H1 (cell line): Measurements from ENCODE around the gene C16orf95. TPM values are rescaled to one million over a fixed set of nuclear protein-coding genes. Genes with fewer than 3 reads are reported as not detected.

ENCODE experiments used
- CTCF ChIA-PET: fragments of 300-600 bp; sonication (Branson Sonifier 250); formaldehyde crosslinking; loops from one replicate; lab custom pipeline; 2021; ENCODE audit not compliant: partially characterized antibody; lab: Charles Lee
- POLR2A ChIA-PET: fragments of 300-600 bp; sonication (Branson Sonifier 250); formaldehyde crosslinking; loops from one replicate; lab custom pipeline; 2021; ENCODE audit warnings: inconsistent platforms; ENCODE audit not compliant: partially characterized antibody; lab: Charles Lee
- DNase-seq, 2 experiments: peaks; one replicate each; pipeline versions ENCODE4 v3.0.0 to v3.0.0-alpha.2; 2010 to 2022; ENCODE audit warnings: low spot score in 2 of 2, low read depth in 1 of 2, mixed read lengths in 1 of 2
- FAIRE-seq: peaks from 2 replicates; lab custom pipeline; 2011; peaks lifted over from hg19 to GRCh38; lab: Jason Lieb, UNC
- H2AFZ ChIP-seq: 2 replicates; pipeline ENCODE4 v1.8.1; 2012; ENCODE audit warnings: low read length, inconsistent platforms
- H2AK5ac ChIP-seq: 2 replicates; pipeline ENCODE4 v1.6.1; 2013; ENCODE audit warnings: low read depth, low read length
- H2BK120ac ChIP-seq: replicated peaks from 2 replicates; pipeline ENCODE3; 2013; ENCODE audit warnings: low read depth, low read length, inconsistent platforms
- H2BK12ac ChIP-seq: 2 replicates; pipeline ENCODE4 v1.6.1; 2013; ENCODE audit warnings: low read depth, low read length
- H2BK15ac ChIP-seq: 2 replicates; pipeline ENCODE4 v1.6.1; 2013; ENCODE audit warnings: low read length
- H2BK20ac ChIP-seq: 2 replicates; pipeline ENCODE4 v1.6.1; 2013; ENCODE audit warnings: low read length
- H2BK5ac ChIP-seq: 2 replicates; pipeline ENCODE4 v1.6.1; 2013; ENCODE audit warnings: low read depth, low read length
- H3K14ac ChIP-seq: 2 replicates; pipeline ENCODE4 v1.6.1; 2013; ENCODE audit warnings: inconsistent platforms; ENCODE audit not compliant: insufficient read length
- H3K18ac ChIP-seq: 2 replicates; pipeline ENCODE4 v1.6.1; 2013; ENCODE audit warnings: low read length; ENCODE audit errors: extremely low read depth
- H3K23ac ChIP-seq: 2 replicates; pipeline ENCODE4 v1.6.1; 2013; ENCODE audit warnings: inconsistent platforms; ENCODE audit not compliant: insufficient read length
- H3K23me2 ChIP-seq: 2 replicates; pipeline ENCODE4 v1.6.1; 2013; ENCODE audit warnings: low read depth, low read length
- H3K27ac ChIP-seq: 2 replicates; pipeline ENCODE4 v1.6.1; 2011; ENCODE audit warnings: low read depth, low read length, inconsistent platforms
- H3K27me3 ChIP-seq, 4 experiments: replicated peaks in 1 of 4; 1 replicate in 1 of 4; 2 replicates in 3 of 4; pipeline versions ENCODE4 v1.6.1 to v1.8.1; 2011 to 2013; ENCODE audit warnings: low read length in 3 of 4, mild to moderate bottlenecking in 3 of 4, inconsistent platforms in 2 of 4, mixed read lengths in 2 of 4, moderate library complexity in 1 of 4; ENCODE audit not compliant: control insufficient read depth in 3 of 4, insufficient read depth in 3 of 4; ENCODE audit errors: extremely low read depth in 1 of 4
- H3K36me3 ChIP-seq, 4 experiments: 2 replicates each; pipeline versions ENCODE4 v1.6.1 to v1.8.1; 2011 to 2013; ENCODE audit warnings: mild to moderate bottlenecking in 4 of 4, low read length in 3 of 4, moderate library complexity in 2 of 4, control low read depth in 1 of 4, inconsistent platforms in 1 of 4; ENCODE audit not compliant: insufficient read depth in 4 of 4, control insufficient read depth in 2 of 4
- H3K4ac ChIP-seq: replicated peaks from 2 replicates; pipeline ENCODE3; 2013; ENCODE audit warnings: low read length, low read depth, mixed read lengths, inconsistent platforms; ENCODE audit not compliant: insufficient read length
- H3K4me1 ChIP-seq, 4 experiments: replicated peaks in 1 of 4; 1 replicate in 1 of 4; 2 replicates in 3 of 4; pipeline versions ENCODE4 v1.6.1 to v1.8.1; 2011 to 2013; ENCODE audit warnings: low read length in 3 of 4, inconsistent platforms in 2 of 4, mixed read lengths in 1 of 4; ENCODE audit not compliant: insufficient read depth in 4 of 4, control insufficient read depth in 3 of 4
- H3K4me2 ChIP-seq, 2 experiments: 2 replicates each; pipeline versions ENCODE4 v1.6.1 to v1.8.1; 2011 to 2013; ENCODE audit warnings: low read depth in 2 of 2, low read length in 2 of 2, control low read depth in 1 of 2, inconsistent platforms in 1 of 2, mild to moderate bottlenecking in 1 of 2; ENCODE audit not compliant: insufficient read depth in 1 of 2
- H3K4me3 ChIP-seq, 4 experiments: fragments of 200-600, 300-600 bp in 1 of 4; sonication (generic), shearing (Covaris generic), sonication (Bioruptor Twin) in 1 of 4; 2 replicates each; pipeline versions ENCODE4 v1.5.1 to v1.8.1; 2011 to 2016; ENCODE audit warnings: low read length in 4 of 4, low read depth in 3 of 4, control low read depth in 2 of 4, inconsistent platforms in 2 of 4, mild to moderate bottlenecking in 2 of 4, mixed read lengths in 1 of 4, moderate library complexity in 1 of 4; ENCODE audit not compliant: insufficient read depth in 2 of 4; ENCODE audit errors: extremely low read depth in 1 of 4
- H3K56ac ChIP-seq: replicated peaks from 2 replicates; pipeline ENCODE3; 2013; ENCODE audit warnings: low read depth, mild to moderate bottlenecking, mixed read lengths, low read length, inconsistent platforms; ENCODE audit not compliant: insufficient read length
- H3K79me1 ChIP-seq: 2 replicates; pipeline ENCODE4 v1.6.1; 2013; ENCODE audit warnings: low read depth, low read length, control low read depth
- H3K79me2 ChIP-seq, 2 experiments: 2 replicates each; pipeline versions ENCODE4 v1.6.1 to v1.8.1; 2012 to 2013; ENCODE audit warnings: low read length in 2 of 2, mild to moderate bottlenecking in 2 of 2, inconsistent platforms in 1 of 2; ENCODE audit not compliant: insufficient read depth in 2 of 2, control insufficient read depth in 1 of 2
- H3K9ac ChIP-seq, 4 experiments: replicated peaks in 1 of 4; 1 replicate in 1 of 4; 2 replicates in 3 of 4; pipeline versions ENCODE4 v1.6.1 to v1.8.1; 2011 to 2013; ENCODE audit warnings: low read depth in 3 of 4, low read length in 3 of 4, control low read depth in 2 of 4, mild to moderate bottlenecking in 2 of 4, moderate library complexity in 2 of 4, inconsistent platforms in 1 of 4; ENCODE audit errors: extremely low read depth in 1 of 4
- H3K9me3 ChIP-seq, 2 experiments: 2 replicates each; pipeline versions ENCODE4 v1.6.1 to v1.8.1; 2012 to 2013; ENCODE audit warnings: mild to moderate bottlenecking in 2 of 2, moderate library complexity in 2 of 2, control low read depth in 1 of 2, inconsistent platforms in 1 of 2, low read depth in 1 of 2, low read length in 1 of 2, mixed read lengths in 1 of 2; ENCODE audit not compliant: insufficient read depth in 2 of 2
- H4K20me1 ChIP-seq, 2 experiments: replicated peaks in 1 of 2; 2 replicates each; pipeline versions ENCODE3 to v1.8.1; 2011 to 2013; ENCODE audit warnings: inconsistent platforms in 2 of 2, low read length in 2 of 2, mild to moderate bottlenecking in 1 of 2; ENCODE audit not compliant: insufficient read depth in 2 of 2, control insufficient read depth in 1 of 2
- H4K5ac ChIP-seq: 2 replicates; pipeline ENCODE4 v1.6.1; 2013; ENCODE audit warnings: low read length, low read depth, mixed read lengths, inconsistent platforms; ENCODE audit not compliant: insufficient read length
- H4K8ac ChIP-seq: 2 replicates; pipeline ENCODE4 v1.8.0; 2013; ENCODE audit warnings: mild to moderate bottlenecking, moderate library complexity, low read length, inconsistent platforms; ENCODE audit not compliant: insufficient read depth; ENCODE audit errors: extremely low read depth
- H4K91ac ChIP-seq: replicated peaks from 2 replicates; pipeline ENCODE3; 2013; ENCODE audit warnings: low read length, mixed read lengths, inconsistent platforms; ENCODE audit not compliant: insufficient read length
- BRCA1 ChIP-seq: IDR thresholded peaks from 2 replicates; pipeline ENCODE4 v1.6.1; 2012; ENCODE audit warnings: low read depth, low read length, improper control_type of control experiment
- HDAC2 ChIP-seq, 2 experiments: fragments of 300-600 bp in 1 of 2; sonication (generic) in 1 of 2; IDR thresholded peaks; 2 replicates each; pipeline ENCODE4 v1.6.1; 2011 to 2012; ENCODE audit warnings: low read depth in 2 of 2, low read length in 2 of 2, mild to moderate bottlenecking in 2 of 2, moderate library complexity in 2 of 2, borderline replicate concordance in 1 of 2, inconsistent platforms in 1 of 2
- KDM1A ChIP-seq: fragments of 200-600, 300-600 bp; sonication (generic); IDR thresholded peaks from 2 replicates; pipeline ENCODE4 v1.7.1; 2016; ENCODE audit warnings: mild to moderate bottlenecking, low read length, borderline replicate concordance
- TEAD4 ChIP-seq: IDR thresholded peaks from 2 replicates; pipeline ENCODE4 v1.6.1; 2012; ENCODE audit warnings: low read depth, low read length, inconsistent platforms, mixed read lengths
- WGBS, 2 experiments: shearing (Covaris generic) in 1 of 2; methylation state at CpG; one replicate each; pipeline versions ENCODE4 v1.1.6 to v1.1.7; 2013 to 2015; ENCODE audit warnings: low lambda C conversion rate in 2 of 2, mixed read lengths in 2 of 2, inconsistent platforms in 1 of 2, low coverage in 1 of 2, missing lambda C conversion rate in 1 of 2; ENCODE audit not compliant: insufficient replicate concordance in 2 of 2, insufficient coverage in 1 of 2, insufficient read length in 1 of 2; ENCODE audit errors: extremely low coverage in 1 of 2, missing lambda C conversion rate in 1 of 2; 5-methylcytosine and 5-hydroxymethylcytosine counted together
- polyA plus RNA-seq, 7 experiments: library from polyadenylated mRNA; depleted of rRNA in 3 of 7; stranded (reverse) in 5 of 7; unstranded in 2 of 7; fragments of >200 nt in 5 of 7; fragments of 200-250 nt in 2 of 7; gene quantifications; 1 replicate in 5 of 7; 2 replicates in 1 of 7; 4 replicates in 1 of 7; pipeline versions ENCODE4 v1.2.1 to v1.2.3, GENCODE V29; 2011 to 2013; ENCODE audit warnings: missing spikeins in 2 of 7, mixed read lengths in 2 of 7
- total RNA-seq: library from RNA; stranded (reverse); fragmentation: NEBNext Ultra II Directional; extraction: Animal tissue kit (Norgen Biotek cat#: 25700); gene quantifications from 2 replicates; pipeline ENCODE4 v1.2.1, GENCODE V29; 2021

C16orf95 gene
- total and polyA plus RNA-seq, 2 of the 8 experiments (the other 6 are each of a cell fraction or from before 2014, with no cell fraction given): 5.0 to 5.4 TPM

- no peak overlapping the region for H2AFZ ChIP-seq
- no peaks in the 10 kb centered on the region for H3K9me3 ChIP-seq
- H2BK20ac ChIP-seq: no peak overlapping the region
- no peak overlapping the region for H4K8ac ChIP-seq
- H3K4me3 ChIP-seq: no peak overlapping the region
- H3K9ac ChIP-seq: no peak overlapping the region
- no peak overlapping the region for H3K18ac ChIP-seq
- ChIA-PET CTCF (interaction anchor here (1.7 to 1.9 kb wide), 2 partner anchors 10 to 14 kb away, joined by 5 to 6 read pairs; no protein-coding TSS in a partner anchor), POLR2A (no interaction called here)
- H2AK5ac ChIP-seq: no peak overlapping the region
- no peak overlapping the region for H2BK15ac ChIP-seq
- H2BK12ac ChIP-seq: no peak overlapping the region
- H4K91ac ChIP-seq: no peak overlapping the region
- H3K23me2 ChIP-seq: 0 out of 2 replicates have a peak, but pooled peaks cover 2% of the 10 kb centered on the region
- H2BK5ac ChIP-seq: no peak overlapping the region
- WGBS, 2 experiments: 81% methylated on average over 15 of the region's 18 CpGs; no CpG with 5 or more reads in 1 of the 2 experiments
- no peaks in the 10 kb centered on the region for H3K4me1 ChIP-seq
- no peak overlapping the region for H3K4ac ChIP-seq
- peaks cover 0 to 14% (median 5%) of the 10 kb centered on the region in 4 experiments; a peak in 5 of 8 replicates for H3K36me3 ChIP-seq
- H4K5ac ChIP-seq: no peak overlapping the region
- H4K20me1 ChIP-seq: peaks cover 3 to 6% of the 10 kb centered on the region in 2 experiments
- no peak overlapping the region for H3K27ac ChIP-seq
- no peak overlapping the region for H3K4me2 ChIP-seq
- DNase-seq (no peak), FAIRE-seq (no peak)
- H2BK120ac ChIP-seq: no peak overlapping the region
- no peak overlapping the region for H3K56ac ChIP-seq
- no peaks in the 10 kb centered on the region for H3K79me2 ChIP-seq
- no peak overlapping the region for H3K14ac ChIP-seq
- no peak for TF ChIP-seq HDAC2 (IDR thresholded peaks at IDR 0.05; ENCODE audit: borderline replicate concordance in 1 of 2, low read depth in 2 of 2, low read length in 2 of 2)
- TF ChIP-seq BRCA1: no peak
- TF ChIP-seq KDM1A: no peak
- no peak for TF ChIP-seq TEAD4
- H3K27me3 ChIP-seq: no peaks in the 10 kb centered on the region
- H3K23ac ChIP-seq: no peak overlapping the region
- H3K79me1 ChIP-seq: 0 out of 2 replicates have a peak, but pooled peaks cover 2% of the 10 kb centered on the region
Measured at GRCh38 chr16:87338155-87338765, 21.1 kb upstream of the C16orf95 start.
